Measurements from ENCODE around the gene LMBRD1.

The LMBRD1 gene

DNA sequence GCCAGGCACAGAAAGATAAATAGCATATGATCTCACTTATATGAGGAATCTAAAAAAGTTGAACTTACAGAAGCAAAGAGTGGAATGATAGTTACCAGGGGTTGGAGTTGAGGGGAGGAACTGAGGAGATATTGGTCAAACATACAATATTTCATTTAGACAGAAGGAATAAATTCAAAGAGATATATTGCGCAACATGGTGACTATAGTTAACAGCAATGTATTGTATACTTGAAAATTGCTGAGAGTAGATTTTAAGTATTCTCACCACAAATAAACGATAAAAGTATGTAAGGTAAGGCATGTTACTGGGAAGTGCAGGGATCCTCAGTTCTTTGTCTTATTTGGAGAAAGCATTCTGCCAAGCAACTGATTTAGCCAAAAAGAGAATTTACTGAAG lies 171.9 kb downstream of the LMBRD1 start:
- DNase-seq = no peak

Data from suppressor macrophage treated with lipopolysaccharide for 4 hours (primary cell).